Endodermal cell (in vitro differentiated cells): ENCODE data around the gene SPAG9. TPM values are rescaled to one million over a fixed set of nuclear protein-coding genes. Genes with fewer than 3 reads are reported as not detected.

Source experiments
- DNase-seq: peaks from one replicate; pipeline ENCODE4 v3.0.0-alpha.2; 2017
- H3K27ac ChIP-seq: 2 replicates; pipeline ENCODE4 v1.5.1; 2013; ENCODE audit warnings: mild to moderate bottlenecking, low read depth, low read length, moderate library complexity
- H3K27me3 ChIP-seq: 2 replicates; pipeline ENCODE4 v1.6.1; 2013; ENCODE audit warnings: mild to moderate bottlenecking, low read length, moderate library complexity; ENCODE audit not compliant: insufficient read depth, control insufficient read depth, poor library complexity, severe bottlenecking
- H3K36me3 ChIP-seq: 2 replicates; pipeline ENCODE4 v1.7.0; 2013; ENCODE audit warnings: mild to moderate bottlenecking, low read length, moderate library complexity; ENCODE audit not compliant: control insufficient read depth, insufficient read depth
- H3K4me1 ChIP-seq: one replicate; pipeline ENCODE4 v1.7.0; 2013; ENCODE audit warnings: low read length; ENCODE audit not compliant: control insufficient read depth, insufficient read depth
- H3K4me3 ChIP-seq: 2 replicates; pipeline ENCODE4 v1.5.1; 2013; ENCODE audit warnings: mild to moderate bottlenecking, low read length, moderate library complexity
- H3K9ac ChIP-seq: 2 replicates; pipeline ENCODE4 v1.6.1; 2013; ENCODE audit warnings: mild to moderate bottlenecking, low read length, moderate library complexity; ENCODE audit not compliant: poor library complexity, severe bottlenecking; ENCODE audit errors: extremely low read depth
- H3K9me3 ChIP-seq: 2 replicates; pipeline ENCODE4 v1.6.1; 2013; ENCODE audit warnings: mild to moderate bottlenecking, low read length, moderate library complexity; ENCODE audit not compliant: control insufficient read depth
- H3K27ac Mint-ChIP-seq: 2 replicates; pipeline ENCODE4 v1.8.0; 2020; ENCODE audit warnings: mixed read lengths
- H3K27me3 Mint-ChIP-seq: 2 replicates; pipeline ENCODE4 v1.8.0; 2021; ENCODE audit warnings: mild to moderate bottlenecking, mixed read lengths; ENCODE audit not compliant: insufficient read depth
- H3K36me3 Mint-ChIP-seq: 2 replicates; pipeline ENCODE4 v1.8.0; 2020; ENCODE audit warnings: low read depth, mixed read lengths
- H3K4me1 Mint-ChIP-seq: 2 replicates; pipeline ENCODE4 v1.8.0; 2020; ENCODE audit warnings: mixed read lengths
- H3K4me3 Mint-ChIP-seq: 2 replicates; pipeline ENCODE4 v1.8.0; 2020; ENCODE audit warnings: mild to moderate bottlenecking, moderate library complexity, mixed read lengths
- H3K9me3 Mint-ChIP-seq: 2 replicates; pipeline ENCODE4 v1.8.0; 2020; ENCODE audit warnings: mild to moderate bottlenecking, mixed read lengths
- WGBS, 2 experiments: methylation state at CpG; one replicate each; pipeline versions ENCODE4 v1.1.5 to v1.1.7; 2013; ENCODE audit warnings: missing lambda C conversion rate in 2 of 2, mixed read lengths in 1 of 2; ENCODE audit not compliant: insufficient coverage in 1 of 2, insufficient read length in 1 of 2; 5-methylcytosine and 5-hydroxymethylcytosine counted together
- total RNA-seq, 2 donors: library from RNA; stranded (reverse); fragmentation: NEBNext Ultra II Directional in 1 of 2; extraction: Animal tissue kit (Norgen Biotek cat#: 25700) in 1 of 2; gene quantifications; 2 replicates in 1 of 2; 3 replicates in 1 of 2; pipeline ENCODE4 v1.2.1, GENCODE V29; 2021
- TF ChIP-seq, protein P1 (sequence below): fragments of 200-600 bp; sonication (generic); conservative IDR thresholded peaks from 2 replicates; pipeline ENCODE4 v1.5.0; 2021; ENCODE audit warnings: antibody characterized with exemption, mild to moderate bottlenecking

SPAG9 gene
- total RNA-seq, 2 donors from 2014 or later, result 64.8 to 77.7 TPM

DNA sequence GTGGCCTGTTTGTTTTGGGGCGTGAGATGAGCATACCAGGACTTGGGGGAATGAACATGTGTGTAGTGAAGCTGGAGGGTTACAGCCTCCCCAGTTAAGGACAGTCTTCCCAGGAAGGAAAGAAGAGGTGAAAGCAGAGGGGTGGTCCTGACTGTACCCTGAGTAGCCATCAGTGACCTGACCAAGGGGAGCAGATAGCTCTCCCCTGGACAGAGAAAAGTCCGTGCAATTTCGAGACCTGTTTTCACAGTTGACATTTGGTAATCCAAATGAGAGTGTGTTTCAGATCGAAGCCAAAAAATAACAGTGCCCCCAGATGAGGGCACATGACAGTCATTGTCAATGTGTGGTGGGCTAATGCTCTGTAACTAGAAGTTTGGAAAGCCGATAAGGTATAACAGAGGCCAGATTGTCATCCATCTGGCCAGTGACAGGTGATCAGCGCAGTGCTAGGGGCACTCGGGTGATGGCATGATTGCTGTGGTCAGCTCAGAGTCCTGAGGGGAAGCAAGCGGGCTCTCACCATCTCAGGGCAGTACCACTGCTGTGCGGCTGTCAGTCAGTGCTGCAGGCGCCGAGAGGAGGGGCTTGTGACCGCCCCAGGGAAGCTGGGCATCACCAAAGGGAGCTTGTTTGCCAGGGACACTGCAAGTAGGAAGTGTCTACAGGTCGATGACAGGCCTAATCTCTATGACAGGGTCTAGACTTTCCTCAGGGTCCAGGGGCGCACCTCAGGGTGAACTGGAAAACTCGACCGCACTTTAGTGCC, 44.4 kb upstream of the SPAG9 start:
- H3K36me3 ChIP-seq, result peaks cover 47% of the 10 kb centered on the region
- DNase-seq, result peak; percentile 80
- WGBS, 2 experiments, result 63 to 67% methylated on average over 13 to 16 of the region's 16 CpGs

DNA sequence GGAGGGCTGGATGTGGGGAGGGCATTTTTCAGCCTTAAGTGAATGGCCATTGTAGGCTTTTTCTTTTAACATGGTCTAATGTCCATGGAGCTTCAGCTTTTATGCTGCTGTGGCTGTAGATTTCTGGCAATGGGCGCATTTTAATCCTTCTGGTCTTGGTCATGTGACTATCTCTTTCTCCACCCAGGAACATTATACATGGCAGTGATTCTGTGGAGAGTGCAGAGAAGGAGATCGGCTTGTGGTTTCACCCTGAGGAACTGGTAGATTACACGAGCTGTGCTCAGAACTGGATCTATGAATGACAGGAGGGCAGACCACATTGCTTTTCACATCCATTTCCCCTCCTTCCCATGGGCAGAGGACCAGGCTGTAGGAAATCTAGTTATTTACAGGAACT, 40.9 kb upstream of the SPAG9 start:
- Histone ChIP-seq H3K27me3 (no peaks in the 10 kb centered on the region), H3K9ac (no peak overlapping the region), H3K27ac (no peak overlapping the region), H3K9me3 (no peaks in the 10 kb centered on the region), H3K4me1 (no peaks in the 10 kb centered on the region), H3K4me3 (no peak overlapping the region), H3K36me3 (peaks cover 45% of the 10 kb centered on the region)
- H3K4me1 Mint-ChIP-seq, result peaks cover 10% of the 10 kb centered on the region
- TF ChIP-seq, protein P1, sequence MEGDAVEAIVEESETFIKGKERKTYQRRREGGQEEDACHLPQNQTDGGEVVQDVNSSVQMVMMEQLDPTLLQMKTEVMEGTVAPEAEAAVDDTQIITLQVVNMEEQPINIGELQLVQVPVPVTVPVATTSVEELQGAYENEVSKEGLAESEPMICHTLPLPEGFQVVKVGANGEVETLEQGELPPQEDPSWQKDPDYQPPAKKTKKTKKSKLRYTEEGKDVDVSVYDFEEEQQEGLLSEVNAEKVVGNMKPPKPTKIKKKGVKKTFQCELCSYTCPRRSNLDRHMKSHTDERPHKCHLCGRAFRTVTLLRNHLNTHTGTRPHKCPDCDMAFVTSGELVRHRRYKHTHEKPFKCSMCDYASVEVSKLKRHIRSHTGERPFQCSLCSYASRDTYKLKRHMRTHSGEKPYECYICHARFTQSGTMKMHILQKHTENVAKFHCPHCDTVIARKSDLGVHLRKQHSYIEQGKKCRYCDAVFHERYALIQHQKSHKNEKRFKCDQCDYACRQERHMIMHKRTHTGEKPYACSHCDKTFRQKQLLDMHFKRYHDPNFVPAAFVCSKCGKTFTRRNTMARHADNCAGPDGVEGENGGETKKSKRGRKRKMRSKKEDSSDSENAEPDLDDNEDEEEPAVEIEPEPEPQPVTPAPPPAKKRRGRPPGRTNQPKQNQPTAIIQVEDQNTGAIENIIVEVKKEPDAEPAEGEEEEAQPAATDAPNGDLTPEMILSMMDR, result no peak
- no peak overlapping the region for H3K27ac Mint-ChIP-seq
- no peaks in the 10 kb centered on the region for H3K9me3 Mint-ChIP-seq
- H3K36me3 Mint-ChIP-seq, result peaks cover 56% of the 10 kb centered on the region
- H3K27me3 Mint-ChIP-seq, result peaks cover 1% of the 10 kb centered on the region
- no peak for DNase-seq
- WGBS, 2 experiments, result 96 to 97% methylated on average over 3 of the region's 3 CpGs
- no peak overlapping the region for H3K4me3 Mint-ChIP-seq

More for the DNA sequence above, 44.4 kb upstream of the SPAG9 start:
- Mint-ChIP-seq H3K4me3 (peak overlapping the region; percentile 94), H3K36me3 (peaks cover 54% of the 10 kb centered on the region), H3K9me3 (no peaks in the 10 kb centered on the region), H3K27ac (peak overlapping the region; percentile 98), H3K4me1 (peaks cover 14% of the 10 kb centered on the region), H3K27me3 (peaks cover 1% of the 10 kb centered on the region)
- H3K4me3 ChIP-seq, result peak overlapping the region; percentile 96
- no peak overlapping the region for H3K27ac ChIP-seq
- no peak overlapping the region for H3K9ac ChIP-seq
- H3K9me3 ChIP-seq, result no peaks in the 10 kb centered on the region
- H3K4me1 ChIP-seq, result peaks cover 4% of the 10 kb centered on the region
- no peaks in the 10 kb centered on the region for H3K27me3 ChIP-seq
- TF ChIP-seq, protein P1, result no peak

DNA sequence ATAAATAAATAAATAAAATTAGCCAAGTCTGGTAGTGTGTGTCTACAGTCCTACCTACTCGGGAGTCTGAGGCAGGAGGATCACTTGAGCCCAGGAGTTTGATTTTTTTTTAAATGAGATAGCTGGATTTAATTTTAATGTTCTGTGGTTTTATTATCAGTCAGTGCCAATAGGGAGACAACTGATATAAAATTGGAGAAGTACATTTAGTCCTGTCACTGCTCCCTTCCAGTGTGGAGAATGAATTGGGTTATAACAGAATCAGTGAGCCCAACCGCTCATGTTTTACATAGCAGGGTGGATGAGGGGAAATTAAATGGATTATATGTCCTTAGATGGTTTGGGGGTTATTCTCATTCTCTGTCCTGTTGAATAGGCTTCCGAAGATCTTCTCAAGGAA, 38.9 kb upstream of the SPAG9 start:
- peaks cover 2% of the 10 kb centered on the region for H3K4me1 ChIP-seq
- TF ChIP-seq, protein P1, result no peak
- Mint-ChIP-seq H3K4me1 (no peaks in the 10 kb centered on the region), H3K36me3 (peaks cover 64% of the 10 kb centered on the region), H3K27ac (no peak overlapping the region), H3K4me3 (no peak overlapping the region), H3K9me3 (no peaks in the 10 kb centered on the region), H3K27me3 (no peaks in the 10 kb centered on the region)
- H3K4me3 ChIP-seq, result no peak overlapping the region
- H3K9me3 ChIP-seq, result no peaks in the 10 kb centered on the region
- 92 to 96% methylated on average over 2 to 3 of the region's 3 CpGs for WGBS, 2 experiments
- no peak overlapping the region for H3K27ac ChIP-seq
- no peak overlapping the region for H3K9ac ChIP-seq
- H3K36me3 ChIP-seq, result peaks cover 55% of the 10 kb centered on the region
- DNase-seq, result no peak
- no peaks in the 10 kb centered on the region for H3K27me3 ChIP-seq
